ENCODE measurements around the gene MYO18B.

The MYO18B gene

GRCh38 chr22:25780673-25781072 lies 38.7 kb downstream of the MYO18B start:
- no peak for DNase-seq

- DNase-seq: no peak
Observed at GRCh38 chr22:25781801-25782200, 39.8 kb downstream of the MYO18B start.

- DNase-seq: no peak
Observed at GRCh38 chr22:25782831-25783230, 40.8 kb downstream of the MYO18B start.

- no peak for DNase-seq
Observed at GRCh38 chr22:25783856-25784255, 41.9 kb downstream of the MYO18B start.

GRCh38 chr22:25786165-25786564 lies 44.2 kb downstream of the MYO18B start:
- DNase-seq: no peak

- DNase-seq: no peak
Observed at GRCh38 chr22:25791556-25791955, 49.6 kb downstream of the MYO18B start.

GRCh38 chr22:25795478-25795877 lies 53.5 kb downstream of the MYO18B start:
- DNase-seq: no peak

GRCh38 chr22:25797498-25798290 lies 55.7 kb downstream of the MYO18B start:
- no peak for DNase-seq

GRCh38 chr22:25800766-25801165 lies 58.8 kb downstream of the MYO18B start:
- no peak for DNase-seq

- no peak for DNase-seq
Observed at GRCh38 chr22:25802018-25802417, 60.0 kb downstream of the MYO18B start.

- DNase-seq: no peak
Observed at GRCh38 chr22:25804676-25805075, 62.7 kb downstream of the MYO18B start.

GRCh38 chr22:25806579-25806978 lies 64.6 kb downstream of the MYO18B start:
- no peak for DNase-seq

GRCh38 chr22:25814685-25815084 lies 72.7 kb downstream of the MYO18B start:
- no peak for DNase-seq

- DNase-seq: no peak
Observed at GRCh38 chr22:25815561-25815960, 73.6 kb downstream of the MYO18B start.

GRCh38 chr22:25816522-25817059 lies 74.6 kb downstream of the MYO18B start:
- DNase-seq: no peak

- no peak for DNase-seq
Observed at GRCh38 chr22:25817092-25817943, 75.3 kb downstream of the MYO18B start.

GRCh38 chr22:25818541-25818940 lies 76.6 kb downstream of the MYO18B start:
- DNase-seq: no peak

- DNase-seq: no peak
Observed at GRCh38 chr22:25822344-25822743, 80.4 kb downstream of the MYO18B start.

- no peak for DNase-seq
Observed at GRCh38 chr22:25823276-25823675, 81.3 kb downstream of the MYO18B start.

- DNase-seq: no peak
Observed at GRCh38 chr22:25824828-25825423, 82.9 kb downstream of the MYO18B start.

- no peak for DNase-seq
Observed at GRCh38 chr22:25827415-25827814, 85.4 kb downstream of the MYO18B start.

- DNase-seq: no peak
Observed at GRCh38 chr22:25828422-25828821, 86.4 kb downstream of the MYO18B start.

- no peak for DNase-seq
Observed at GRCh38 chr22:25829237-25829636, 87.2 kb downstream of the MYO18B start.
